GM13976 (cell line): ENCODE data around the gene EIF4G3.

Experiments
- DNase-seq: peaks from one replicate; pipeline ENCODE4 v3.0.0; 2012; ENCODE audit warnings: low spot score
- in situ Hi-C: fragments of 300-500 bp; cut with MboI; formaldehyde crosslinking; loops from one replicate; pipeline ENCODE4 v1.12.0; 2022; ENCODE audit warnings: low sequenced_read_pairs, mixed read lengths, inconsistent platforms; ENCODE audit not compliant: unreplicated experiment
- TF ChIP-seq, protein P1 (sequence below): IDR thresholded peaks from 2 replicates; pipeline ENCODE4 v1.5.1; 2012; ENCODE audit warnings: borderline replicate concordance, mild to moderate bottlenecking; ENCODE audit not compliant: insufficient read depth; ENCODE audit errors: extremely low read depth, missing control alignments, control extremely low read depth

Gene EIF4G3

GRCh38 chr1:20837554-20838192 is 339.0 kb downstream of the EIF4G3 start:
- DNase-seq: no peak
- in situ Hi-C loops: no loop called here
- TF ChIP-seq, protein P1, sequence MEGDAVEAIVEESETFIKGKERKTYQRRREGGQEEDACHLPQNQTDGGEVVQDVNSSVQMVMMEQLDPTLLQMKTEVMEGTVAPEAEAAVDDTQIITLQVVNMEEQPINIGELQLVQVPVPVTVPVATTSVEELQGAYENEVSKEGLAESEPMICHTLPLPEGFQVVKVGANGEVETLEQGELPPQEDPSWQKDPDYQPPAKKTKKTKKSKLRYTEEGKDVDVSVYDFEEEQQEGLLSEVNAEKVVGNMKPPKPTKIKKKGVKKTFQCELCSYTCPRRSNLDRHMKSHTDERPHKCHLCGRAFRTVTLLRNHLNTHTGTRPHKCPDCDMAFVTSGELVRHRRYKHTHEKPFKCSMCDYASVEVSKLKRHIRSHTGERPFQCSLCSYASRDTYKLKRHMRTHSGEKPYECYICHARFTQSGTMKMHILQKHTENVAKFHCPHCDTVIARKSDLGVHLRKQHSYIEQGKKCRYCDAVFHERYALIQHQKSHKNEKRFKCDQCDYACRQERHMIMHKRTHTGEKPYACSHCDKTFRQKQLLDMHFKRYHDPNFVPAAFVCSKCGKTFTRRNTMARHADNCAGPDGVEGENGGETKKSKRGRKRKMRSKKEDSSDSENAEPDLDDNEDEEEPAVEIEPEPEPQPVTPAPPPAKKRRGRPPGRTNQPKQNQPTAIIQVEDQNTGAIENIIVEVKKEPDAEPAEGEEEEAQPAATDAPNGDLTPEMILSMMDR: no peak

DNA sequence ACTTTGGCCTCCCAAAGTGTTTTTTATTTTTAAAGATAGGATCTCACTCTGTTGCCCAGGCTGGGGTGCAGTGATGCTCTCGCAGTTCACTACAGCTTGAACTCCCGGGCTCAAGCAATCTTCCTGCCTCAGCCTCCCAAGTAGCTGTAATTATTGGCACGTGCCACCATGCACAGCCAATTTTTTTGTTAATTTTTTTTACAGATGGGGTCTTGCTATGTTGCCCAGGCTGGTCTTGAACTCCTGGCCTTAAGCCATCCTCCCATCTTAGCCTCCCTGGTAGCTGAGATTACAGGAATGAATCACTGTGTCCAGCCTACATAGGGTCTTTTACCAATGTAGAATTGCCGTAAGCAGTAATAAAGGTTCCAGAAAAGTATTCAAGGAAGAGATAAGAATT is 340.5 kb downstream of the EIF4G3 start:
- TF ChIP-seq, protein P1: no peak
- no peak for DNase-seq
- in situ Hi-C loops: no loop called here

GRCh38 chr1:20834780-20835179 is 341.9 kb downstream of the EIF4G3 start:
- TF ChIP-seq, protein P1: no peak
- in situ Hi-C loops: no loop called here
- DNase-seq: no peak

- no peak for DNase-seq
- in situ Hi-C loops: no loop called here
- TF ChIP-seq, protein P1: no peak
These were observed 342.5 kb downstream of the EIF4G3 start for GRCh38 chr1:20834192-20834591.

DNA sequence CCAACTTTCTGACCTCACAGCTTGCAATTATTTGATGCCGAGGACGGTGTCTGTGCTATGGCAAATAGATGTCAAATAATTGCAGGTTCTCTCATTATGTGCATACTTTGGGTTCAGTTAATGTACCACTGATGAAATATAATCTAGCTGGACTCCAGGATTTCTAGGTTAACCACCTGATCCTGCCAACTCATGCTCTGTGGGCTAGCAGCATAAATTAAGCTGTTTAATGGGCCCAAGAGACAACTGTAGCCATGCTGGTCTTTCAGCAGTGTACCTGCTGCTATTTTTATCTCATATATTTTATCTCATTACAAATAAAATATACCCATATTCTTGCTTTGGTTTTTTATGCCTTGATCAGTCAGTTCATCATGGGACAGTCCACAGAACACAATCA is 346.3 kb downstream of the EIF4G3 start:
- TF ChIP-seq, protein P1: no peak
- in situ Hi-C loops: no loop called here

DNA sequence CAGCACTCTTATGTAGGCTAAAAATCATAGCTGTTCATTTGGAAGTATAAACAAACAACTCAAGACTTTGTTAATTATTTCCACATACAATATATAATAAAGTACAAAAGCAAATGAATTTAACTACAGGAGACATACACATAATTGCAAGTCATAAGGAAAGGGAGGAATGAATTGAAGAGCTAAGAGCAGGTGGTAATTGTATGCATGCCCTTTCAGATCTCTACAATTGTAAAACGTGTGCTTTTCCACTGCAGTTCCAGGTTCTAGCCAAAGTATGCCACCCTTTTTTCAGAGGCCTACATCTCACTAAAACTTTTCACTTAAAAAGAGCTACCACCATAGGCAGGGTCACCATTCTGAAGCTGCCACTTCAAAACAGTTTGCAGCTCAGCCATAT is 346.8 kb downstream of the EIF4G3 start:
- TF ChIP-seq, protein P1: no peak
- no peak for DNase-seq
- in situ Hi-C loops: no loop called here

More for the DNA sequence above, 346.3 kb downstream of the EIF4G3 start:
- no peak for DNase-seq
